HG03159 (cell line): ENCODE data around the gene TRMT10B.
"Not testable (repeated sequence)": the region's sequence is repeated elsewhere in the genome, so short reads cannot be mapped to it uniquely, and the experiment has no call there.

Experiments used
- ATAC-seq: cut with Tn5 transposase; IDR thresholded peaks from one replicate; pipeline ENCODE4 v1.9.1; 2021; ENCODE audit warnings: mild to moderate bottlenecking, moderate library complexity; ENCODE audit not compliant: unreplicated experiment

Gene TRMT10B

GRCh38 chr9:37749129-37749528 is 4.5 kb upstream of the TRMT10B start:
- no peak for ATAC-seq

GRCh38 chr9:37751186-37751585 is 2.4 kb upstream of the TRMT10B start:
- ATAC-seq, result no peak

GRCh38 chr9:37751704-37752103 is 1.9 kb upstream of the TRMT10B start:
- ATAC-seq, result not testable (repeated sequence)

GRCh38 chr9:37752112-37752511 is 1.5 kb upstream of the TRMT10B start:
- ATAC-seq, result not testable (repeated sequence)

- no peak for ATAC-seq
Measured at GRCh38 chr9:37752642-37753488, 740 bp upstream of the TRMT10B start.

GRCh38 chr9:37758747-37759146 is 5.1 kb downstream of the TRMT10B start:
- no peak for ATAC-seq

- no peak for ATAC-seq
Measured at GRCh38 chr9:37760416-37761161, 7.0 kb downstream of the TRMT10B start.

- no peak for ATAC-seq
Measured at GRCh38 chr9:37761511-37761910, 7.9 kb downstream of the TRMT10B start.

GRCh38 chr9:37765263-37765662 is 11.7 kb downstream of the TRMT10B start:
- ATAC-seq, result not testable (repeated sequence)

GRCh38 chr9:37769306-37769705 is 15.7 kb downstream of the TRMT10B start:
- no peak for ATAC-seq

GRCh38 chr9:37769995-37770394 is 16.4 kb downstream of the TRMT10B start:
- ATAC-seq, result no peak

GRCh38 chr9:37775216-37775919 is 21.8 kb downstream of the TRMT10B start:
- ATAC-seq, result no peak

GRCh38 chr9:37776328-37776727 is 22.7 kb downstream of the TRMT10B start:
- no peak for ATAC-seq

GRCh38 chr9:37778534-37778933 is 24.9 kb downstream of the TRMT10B start:
- no peak for ATAC-seq

GRCh38 chr9:37784291-37784615 is 30.6 kb downstream of the TRMT10B start:
- ATAC-seq, result no peak

- peak; percentile 94 for ATAC-seq
Measured at GRCh38 chr9:37784616-37785483, 31.2 kb downstream of the TRMT10B start, which contains the start of gene EXOSC3. TSS of gene EXOSC3 (minus strand) at chr9:37785064. CDS start at chr9:37785044, 20 bp downstream.

GRCh38 chr9:37787059-37787458 is 33.5 kb downstream of the TRMT10B start:
- ATAC-seq, result no peak

- no peak for ATAC-seq
Measured at GRCh38 chr9:37788332-37788731, 34.7 kb downstream of the TRMT10B start.

GRCh38 chr9:37790096-37790495 is 36.5 kb downstream of the TRMT10B start:
- ATAC-seq, result no peak

- ATAC-seq, result no peak
Measured at GRCh38 chr9:37792122-37792521, 38.5 kb downstream of the TRMT10B start.

- ATAC-seq, result no peak
Measured at GRCh38 chr9:37796232-37796631, 42.6 kb downstream of the TRMT10B start.
